ENCODE data around the gene ZFPL1. TPM values are rescaled to one million over a fixed set of nuclear protein-coding genes. Genes with fewer than 3 reads are reported as not detected.

The ZFPL1 gene
- total and polyA plus RNA-seq, 10 of the 15 experiments (the other 5 are each of a cell fraction or from before 2014, with no cell fraction given) = 2.2 to 37.8 (median 27.0) TPM

DNA sequence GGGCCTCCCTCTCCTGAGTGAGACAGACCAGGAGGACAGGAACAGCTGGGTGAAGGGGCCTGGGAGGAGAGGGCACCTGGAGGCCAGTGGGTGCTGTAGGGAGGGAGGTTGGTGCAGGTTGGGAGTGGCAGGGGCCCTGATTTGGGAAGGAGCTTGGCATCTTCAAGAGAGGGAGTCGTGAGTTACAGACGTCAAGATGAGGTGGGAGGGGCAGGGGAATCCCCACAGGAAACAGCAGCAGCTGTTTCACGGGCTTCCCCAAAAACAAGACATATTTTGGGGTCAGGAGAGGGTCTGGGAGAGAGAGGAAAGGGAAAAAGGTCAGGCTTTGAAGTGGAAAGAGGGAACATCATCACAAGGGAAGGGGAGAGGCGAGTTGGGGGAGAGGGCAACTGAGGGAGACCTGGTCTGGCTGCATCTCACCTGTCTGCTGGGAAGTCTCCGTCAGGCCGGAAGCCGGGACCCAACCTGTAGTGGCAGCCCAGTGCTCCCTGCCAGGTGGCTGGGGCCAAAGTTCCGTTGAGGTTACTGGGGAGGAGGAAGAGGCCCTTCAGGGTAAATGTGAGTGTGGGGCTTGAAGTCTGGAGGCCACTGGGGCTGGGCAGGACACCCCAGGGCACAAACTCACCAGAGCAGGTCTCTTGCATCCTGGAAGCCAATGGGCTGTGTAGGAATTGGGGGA lies 30.1 kb upstream of the ZFPL1 start (continued):
- TF ChIP-seq E2F8 (IDR thresholded peaks at IDR 0.05; ENCODE audit: low read depth, partially characterized antibody) (no peak), FOS (IDR thresholded peaks at IDR 0.05; ENCODE audit: borderline replicate concordance, extremely low read depth, insufficient read length) (no peak), YY1 (IDR thresholded peaks at IDR 0.05; ENCODE audit: low read depth, low read length) (no peak), CBX5 (IDR thresholded peaks at IDR 0.05; ENCODE audit: low read depth) (no peak), SREBF1 (IDR thresholded peaks at IDR 0.05; ENCODE audit: low read length) (no peak), MXI1 (IDR thresholded peaks at IDR 0.05; ENCODE audit: low read depth, low read length) (no peak)

GRCh38 chr11:65055538-65055937 lies 28.5 kb upstream of the ZFPL1 start:
- Histone ChIP-seq H3K79me2 (ENCODE audit: control insufficient read depth, insufficient read depth, low read length) (no peaks in the 10 kb centered on the region), H3K9ac (ENCODE audit: control insufficient read depth, insufficient read depth, low read length) (no peak overlapping the region), H3K27me3 (replicated peaks in 1 of 2; ENCODE audit: control insufficient read depth in 2 of 2, insufficient read depth in 2 of 2, low read length in 1 of 2) (no peaks in the 10 kb centered on the region), H3K27ac (ENCODE audit: control insufficient read depth, insufficient read depth) (no peak overlapping the region), H2AFZ (ENCODE audit: control insufficient read depth, low read depth, low read length) (no peak overlapping the region), H3K4me1 (ENCODE audit: control insufficient read depth, insufficient read depth, low read length) (peaks cover 48% of the 10 kb centered on the region), H3K4me2 (ENCODE audit: control insufficient read depth, insufficient read depth) (peak overlapping the region; percentile 21; the same call in 1 of the 2 replicates), H3K9me3 (replicated peaks; ENCODE audit: control insufficient read depth, insufficient read depth, low read length) (no peaks in the 10 kb centered on the region), H3K4me3 (no peak overlapping the region), H4K20me1 (ENCODE audit: control insufficient read depth, insufficient read depth) (no peaks in the 10 kb centered on the region), H3K36me3 (ENCODE audit: control insufficient read depth in 2 of 2, insufficient read depth in 2 of 2, low read length in 1 of 2) (no peaks in the 10 kb centered on the region)
- WGBS (ENCODE audit: insufficient coverage, insufficient replicate concordance, low lambda C conversion rate, missing lambda C conversion rate) = 0% methylated on average over 1 of the region's 1 CpG
- no peak for FAIRE-seq
- ATAC-seq = peak; percentile 73
- ChIA-PET CTCF (interaction anchor here (0.6 to 1.3 kb wide), 2 partner anchors 21 to 197 kb away, joined by 4 to 5 read pairs; no protein-coding TSS in a partner anchor), SMC1A (ENCODE audit: uncharacterized antibody, unreplicated experiment) (interaction anchor here (1.4 kb wide), 1 partner anchor 14 kb away, joined by 8 read pairs; no protein-coding TSS in a partner anchor), POLR2A (interaction anchor here (0.6 to 1.6 kb wide), 4 partner anchors 14 to 126 kb away, joined by 3 to 9 read pairs (median 4); partner anchors contain the start of gene CAPN1), RAD21 (ENCODE audit: unreplicated experiment) (no interaction called here)
- intact Hi-C loops (cut with micrococcal nuclease; ENCODE audit: unreplicated experiment) = no loop called here
- BruUV-seq (replicated peaks) = no TSS peak
- DNase-seq (ENCODE audit: low read depth, low spot score) = no peak
- in situ Hi-C loops (cut with MboI) = no loop called here
- TF ChIP-seq ZBTB40 (IDR thresholded peaks at IDR 0.05; ENCODE audit: borderline replicate concordance) (peak; percentile 95), MTA2 (IDR thresholded peaks at IDR 0.05; ENCODE audit: low read depth) (peak; percentile 70; the same call in 1 of the 2 replicates), KAT2A (conservative IDR thresholded peaks at IDR 0.05; ENCODE audit: control insufficient read depth, low read depth, low read length) (no peak), POU2F2 (IDR thresholded peaks at IDR 0.05; ENCODE audit: borderline replicate concordance, low read depth, low read length) (0 out of 3 replicates have a peak, but pooled peaks have one; percentile 18), MEF2B (IDR thresholded peaks at IDR 0.05; ENCODE audit: partially characterized antibody, poor library complexity, severe bottlenecking) (peak; percentile 35), IKZF2 (IDR thresholded peaks at IDR 0.05) (peak; percentile 80 to 84), EP300 (IDR thresholded peaks at IDR 0.05; ENCODE audit: borderline replicate concordance in 1 of 2, control insufficient read depth in 1 of 2, low read depth in 2 of 2, low read length in 2 of 2) (no peak), ZNF622 (IDR thresholded peaks at IDR 0.05) (no peak), IKZF1 (conservative IDR thresholded peaks at IDR 0.05) (peak; percentile 32; the same call in 1 of the 2 replicates), ZNF24 (IDR thresholded peaks at IDR 0.05) (no peak)

Measured in GM12878 (cell line).